A549 (cell line): Measurements from ENCODE around the gene PODNL1. TPM values are rescaled to one million over a fixed set of nuclear protein-coding genes. Genes with fewer than 3 reads are reported as not detected.

Experiments used
- ATAC-seq, 2 experiments: fragments of 200-7000 bp in 1 of 2; fragments of >200 bp in 1 of 2; cut with Nextera tagmentation in 1 of 2; cut with Tn5 transposase in 1 of 2; 3 replicates each; pipeline versions ENCODE4 v1.8.0 to v1.9.1; 2018 to 2020; ENCODE audit warnings: mild to moderate bottlenecking in 1 of 2, moderate library complexity in 1 of 2
- CTCF ChIA-PET: fragments of 300-600 bp; sonication (Branson Sonifier 250); formaldehyde crosslinking; extraction: SDS; loops from one replicate; lab custom pipeline; 2021; ENCODE audit warnings: antibody characterized with exemption, inconsistent platforms; lab: Yijun Ruan, JAX
- POLR2A ChIA-PET: fragments of 350-600 bp; formaldehyde crosslinking; extraction: SDS; loops from one replicate; lab custom pipeline; 2021; ENCODE audit warnings: antibody characterized with exemption, inconsistent platforms; lab: Yijun Ruan, JAX
- DNase-seq, 2 experiments: peaks; one replicate each; pipeline versions ENCODE4 v3.0.0 to v3.0.0-alpha.2; 2011 to 2016; ENCODE audit warnings: low read depth in 1 of 2, low spot score in 1 of 2
- FAIRE-seq: peaks from 2 replicates; lab custom pipeline; 2011; peaks lifted over from hg19 to GRCh38; lab: Jason Lieb, UNC
- H3K27ac ChIP-seq, 2 experiments: fragments of >200 bp; sonication (Bioruptor Twin); formaldehyde crosslinking; 3 replicates each; pipeline ENCODE4 v1.5.1; 2016 to 2017
- H3K4me1 ChIP-seq: fragments of >200 bp; sonication (Bioruptor Twin); formaldehyde crosslinking; 3 replicates; pipeline ENCODE4 v1.6.1; 2016
- H3K4me2 ChIP-seq: fragments of >200 bp; sonication (Bioruptor Twin); formaldehyde crosslinking; 3 replicates; pipeline ENCODE4 v1.6.1; 2016
- H3K4me3 ChIP-seq: fragments of >200 bp; sonication (Bioruptor Twin); formaldehyde crosslinking; 3 replicates; pipeline ENCODE4 v1.5.1; 2016
- H3K9me3 ChIP-seq: fragments of >200 bp; sonication (Bioruptor Twin); formaldehyde crosslinking; 3 replicates; pipeline ENCODE4 v1.6.1; 2016
- ATOH8 ChIP-seq: fragments of 250-450 bp; sonication (Bioruptor Pico); IDR thresholded peaks from 2 replicates; pipeline ENCODE4 v1.5.0; 2020; ENCODE audit warnings: low read depth, mild to moderate bottlenecking, moderate library complexity
- BCL3 ChIP-seq: fragments of >200 bp; sonication (Bioruptor Twin); formaldehyde crosslinking; IDR thresholded peaks from 3 replicates; pipeline ENCODE4 v1.6.1; 2016
- BHLHE40 ChIP-seq: IDR thresholded peaks from 2 replicates; pipeline ENCODE4 v1.6.1; 2012; ENCODE audit warnings: low read depth, low read length, inconsistent platforms
- CBX8 ChIP-seq: fragments of 200-600 bp; sonication (generic); IDR thresholded peaks from 2 replicates; pipeline ENCODE4 v1.6.1; 2016
- E2F6 ChIP-seq: IDR thresholded peaks from 2 replicates; pipeline ENCODE4 v1.6.1; 2012; ENCODE audit warnings: low read depth, borderline replicate concordance
- EHMT2 ChIP-seq: fragments of 200-600 bp; sonication (generic); IDR thresholded peaks from 2 replicates; pipeline ENCODE4 v1.6.1; 2016; ENCODE audit warnings: antibody characterized with exemption, low read depth, mild to moderate bottlenecking, moderate library complexity
- ESRRA ChIP-seq: fragments of 150-350 bp; IDR thresholded peaks from 2 replicates; pipeline ENCODE4 v1.6.1; 2014; ENCODE audit warnings: mild to moderate bottlenecking, low read length, borderline replicate concordance
- FOSL2 ChIP-seq, 2 experiments: fragments of 450-650 bp in 1 of 2; fragments of >200 bp in 1 of 2; sonication (Bioruptor Twin) in 1 of 2; formaldehyde crosslinking; IDR thresholded peaks; 2 replicates each; pipeline versions ENCODE4 v1.5.0 to v1.6.1; 2016 to 2020; ENCODE audit warnings: mild to moderate bottlenecking in 1 of 2, moderate library complexity in 1 of 2
- FOXS1 ChIP-seq: fragments of 250-450 bp; sonication (Bioruptor Pico); IDR thresholded peaks from 2 replicates; pipeline ENCODE4 v1.5.0; 2020; ENCODE audit warnings: mild to moderate bottlenecking, moderate library complexity
- HDAC2 ChIP-seq: fragments of 200-600 bp; sonication (generic); IDR thresholded peaks from 2 replicates; pipeline ENCODE4 v1.6.1; 2016
- HMGXB4 ChIP-seq: fragments of 250-450 bp; sonication (Bioruptor Pico); IDR thresholded peaks from 2 replicates; pipeline ENCODE4 v1.5.0; 2021; ENCODE audit warnings: mild to moderate bottlenecking, moderate library complexity, borderline replicate concordance
- HOXA7 ChIP-seq: fragments of 250-450 bp; sonication (Bioruptor Pico); IDR thresholded peaks from 2 replicates; pipeline ENCODE4 v1.5.0; 2020; ENCODE audit warnings: mild to moderate bottlenecking, moderate library complexity
- HOXB13 ChIP-seq: fragments of 250-450 bp; sonication (Bioruptor Pico); IDR thresholded peaks from 2 replicates; pipeline ENCODE4 v1.5.0; 2020; ENCODE audit warnings: low read depth, mild to moderate bottlenecking, moderate library complexity
- HOXB5 ChIP-seq: fragments of 250-450 bp; sonication (Bioruptor Pico); IDR thresholded peaks from 2 replicates; pipeline ENCODE4 v1.5.0; 2020; ENCODE audit warnings: mild to moderate bottlenecking, moderate library complexity
- KDM1A ChIP-seq: fragments of 200-600 bp; sonication (generic); IDR thresholded peaks from 2 replicates; pipeline ENCODE4 v1.6.1; 2016; ENCODE audit warnings: low read depth, mild to moderate bottlenecking
- MAZ ChIP-seq: fragments of 150-350 bp; IDR thresholded peaks from 2 replicates; pipeline ENCODE4 v1.6.1; 2014; ENCODE audit warnings: antibody characterized with exemption, low read depth, low read length, borderline replicate concordance
- MYC ChIP-seq: IDR thresholded peaks from 2 replicates; pipeline ENCODE4 v1.6.1; 2012; ENCODE audit warnings: mild to moderate bottlenecking, inconsistent platforms, low read length, improper control_type of control experiment, borderline replicate concordance
- NFE2L2 ChIP-seq: fragments of 150-350 bp; conservative IDR thresholded peaks from 2 replicates; pipeline ENCODE4 v1.6.1; 2014; ENCODE audit warnings: low read length
- NPAS2 ChIP-seq: fragments of 250-450 bp; sonication (Bioruptor Pico); IDR thresholded peaks from 2 replicates; pipeline ENCODE4 v1.8.0; 2022; ENCODE audit warnings: mild to moderate bottlenecking, moderate library complexity, borderline replicate concordance
- PBX3 ChIP-seq: IDR thresholded peaks from 2 replicates; pipeline ENCODE4 v1.6.1; 2012
- POLR2A ChIP-seq: IDR thresholded peaks from 2 replicates; pipeline ENCODE4 v1.6.1; 2012; ENCODE audit warnings: mild to moderate bottlenecking, low read length
- POLR2AphosphoS2 ChIP-seq: conservative IDR thresholded peaks from 2 replicates; pipeline ENCODE4 v1.6.1; 2012; ENCODE audit warnings: low read length, improper control_type of control experiment, inconsistent platforms
- RARB ChIP-seq: fragments of 250-450 bp; sonication (Bioruptor Pico); IDR thresholded peaks from 2 replicates; pipeline ENCODE4 v1.8.0; 2021; ENCODE audit warnings: mild to moderate bottlenecking, moderate library complexity
- RCOR1 ChIP-seq: fragments of 150-350 bp; IDR thresholded peaks from 2 replicates; pipeline ENCODE4 v1.6.1; 2014; ENCODE audit warnings: antibody characterized with exemption, low read length, low read depth
- RFX5 ChIP-seq: fragments of 450-650 bp; IDR thresholded peaks from 2 replicates; pipeline ENCODE4 v1.7.1; 2014; ENCODE audit warnings: antibody characterized with exemption, mild to moderate bottlenecking, moderate library complexity
- RNF2 ChIP-seq: fragments of 200-600 bp; sonication (generic); IDR thresholded peaks from 2 replicates; pipeline ENCODE4 v1.6.1; 2016; ENCODE audit warnings: low read depth, mild to moderate bottlenecking, antibody characterized with exemption, moderate library complexity, borderline replicate concordance
- SREBF2 ChIP-seq: fragments of 450-650 bp; IDR thresholded peaks from 2 replicates; pipeline ENCODE4 v1.6.1; 2014; ENCODE audit warnings: mild to moderate bottlenecking, moderate library complexity
- ZC3H11A ChIP-seq: fragments of 450-650 bp; IDR thresholded peaks from 2 replicates; pipeline ENCODE4 v1.6.1; 2014; ENCODE audit warnings: antibody characterized with exemption, mild to moderate bottlenecking
- ZNF302 ChIP-seq: fragments of 250-450 bp; sonication (Bioruptor Pico); IDR thresholded peaks from 2 replicates; pipeline ENCODE4 v1.9.0; 2021; ENCODE audit warnings: inconsistent platforms, mild to moderate bottlenecking, moderate library complexity
- WGBS: methylation state at CpG from one replicate; pipeline ENCODE4 v1.1.6; 2017; ENCODE audit errors: missing lambda C conversion rate; 5-methylcytosine and 5-hydroxymethylcytosine counted together
- polyA plus RNA-seq, 4 experiments: library from polyadenylated mRNA; depleted of rRNA in 3 of 4; stranded (reverse); fragments of >200 nt; fragmentation: RNase III in 1 of 4; extraction: RNeasy Plus Mini Kit Qiagen cat#74134 plus additional on column Dnase treatment in 1 of 4; gene quantifications; 2 replicates in 3 of 4; 3 replicates in 1 of 4; pipeline ENCODE4 v1.2.3, GENCODE V29; 2011 to 2017

The PODNL1 gene
- polyA plus RNA-seq, 2 of the 4 experiments (the other 2 are of a cell fraction) = 0.79 to 1.3 TPM

- FAIRE-seq (no peak), DNase-seq (no peak), ATAC-seq (no peak)
- Histone ChIP-seq H3K4me2 (no peak overlapping the region), H3K9me3 (no peaks in the 10 kb centered on the region), H3K4me1 (no peaks in the 10 kb centered on the region), H3K4me3 (no peak overlapping the region), H3K27ac (no peak overlapping the region)
- ChIA-PET CTCF (no interaction called here), POLR2A (no interaction called here)
- 50% methylated on average over 2 of the region's 12 CpGs for WGBS
- TF ChIP-seq POLR2A (no peak), ESRRA (no peak), NPAS2 (CRISPR knock-in tag) (no peak), BHLHE40 (no peak), FOXS1 (CRISPR knock-in tag) (no peak), RFX5 (no peak), ZC3H11A (no peak), ZNF302 (CRISPR knock-in tag) (no peak), RNF2 (no peak), ATOH8 (CRISPR knock-in tag) (no peak), MYC (no peak), FOSL2 (IDR thresholded peaks at IDR 0.05) (no peak), FOSL2 (CRISPR knock-in tag; IDR thresholded peaks at IDR 0.05) (no peak)
Measured at GRCh38 chr19:13979686-13980085, 41.5 kb upstream of the PODNL1 start.

- ATAC-seq = no peak
- H3K9me3 ChIP-seq = no peaks in the 10 kb centered on the region
- no peak for FAIRE-seq
- no peaks in the 10 kb centered on the region for H3K4me1 ChIP-seq
- 72% methylated on average over 3 of the region's 12 CpGs for WGBS
- no peak overlapping the region for H3K4me2 ChIP-seq
- H3K27ac ChIP-seq = no peak overlapping the region
- H3K4me3 ChIP-seq = no peak overlapping the region
- POLR2A ChIA-PET = no interaction called here
- TF ChIP-seq RFX5 (no peak), RARB (CRISPR knock-in tag) (no peak), ZNF302 (CRISPR knock-in tag) (no peak), HOXB5 (CRISPR knock-in tag) (no peak)
- CTCF ChIA-PET = no interaction called here
- DNase-seq = no peak
Measured at GRCh38 chr19:13979244-13979615, 41.0 kb upstream of the PODNL1 start.

- WGBS = 95% methylated on average over 20 of the region's 74 CpGs
- CTCF ChIA-PET = interaction anchor here (0.8 to 2.1 kb wide), 3 partner anchors 53 to 64 kb away, joined by 3 to 8 read pairs (median 3); partner anchors contain the start of gene IL27RA
- DNase-seq = no peak
- peak in 1 of 2 experiments; percentile 35; a peak in 3 of 6 replicates for ATAC-seq
- POLR2A ChIA-PET = interaction anchor here (0.5 kb wide), 1 partner anchor 17 kb away, joined by 5 read pairs; no protein-coding TSS in a partner anchor
- H3K4me3 ChIP-seq = no peak overlapping the region
- H3K9me3 ChIP-seq = no peaks in the 10 kb centered on the region
- no peak overlapping the region for H3K4me2 ChIP-seq
- no peak for FAIRE-seq
- H3K27ac ChIP-seq = no peak overlapping the region
- H3K4me1 ChIP-seq = no peaks in the 10 kb centered on the region
- TF ChIP-seq BCL3 = no peak
- TF ChIP-seq NFE2L2 = no peak
- no peak for TF ChIP-seq POLR2AphosphoS2
- no peak for TF ChIP-seq BHLHE40
- no peak for TF ChIP-seq EHMT2
- no peak for TF ChIP-seq RFX5
- no peak for TF ChIP-seq CBX8
- TF ChIP-seq RCOR1 = no peak
- no peak for TF ChIP-seq HOXA7 (CRISPR knock-in tag)
- no peak for TF ChIP-seq HDAC2
- no peak for TF ChIP-seq SREBF2
- TF ChIP-seq HOXB13 (CRISPR knock-in tag) = no peak
- no peak for TF ChIP-seq PBX3
- TF ChIP-seq MAZ = no peak
- no peak for TF ChIP-seq KDM1A
- no peak for TF ChIP-seq HMGXB4 (CRISPR knock-in tag)
- no peak for TF ChIP-seq E2F6
- TF ChIP-seq POLR2A = no peak
Measured at GRCh38 chr19:13978351-13979243, 40.4 kb upstream of the PODNL1 start.
